Stimulated activated CD8-positive, alpha-beta memory T cell treated with anti-CD3 and anti-CD28 coated beads, Interleukin-7, amount 100 ng/mL, for 24 hours (primary cell): ENCODE measurements around the gene ZG16B.

ENCODE experiments used
- DNase-seq: peaks from one replicate; pipeline ENCODE4 v3.0.0-alpha.2; 2020; ENCODE audit warnings: low read depth

The ZG16B gene

GRCh38 chr16:2867987-2868789, 38.1 kb downstream of the ZG16B start:
- DNase-seq, result peak; percentile 95

- DNase-seq, result no peak
These were observed 41.8 kb downstream of the ZG16B start for GRCh38 chr16:2871926-2872325.

GRCh38 chr16:2874032-2874911, 44.2 kb downstream of the ZG16B start:
- DNase-seq, result no peak

GRCh38 chr16:2874912-2875362, 44.8 kb downstream of the ZG16B start:
- no peak for DNase-seq

- no peak for DNase-seq
These were observed 49.9 kb downstream of the ZG16B start for GRCh38 chr16:2879854-2880508.
